B cell (primary cell): ENCODE measurements around the gene TRAPPC12. TPM values are rescaled to one million over a fixed set of nuclear protein-coding genes. Genes with fewer than 3 reads are reported as not detected.

Experiments used
- ATAC-seq: fragments of 200-7000 bp; cut with Tn5 transposase; one replicate; pipeline ENCODE4 v1.10.0; 2021; ENCODE audit warnings: low read depth, mild to moderate bottlenecking, moderate number of reproducible peaks, moderate library complexity
- CTCF ChIA-PET: fragments of 350-600 bp; sonication (Branson Sonifier 250); formaldehyde crosslinking; loops from one replicate; lab custom pipeline; 2021; ENCODE audit warnings: antibody characterized with exemption, inconsistent platforms; lab: Charles Lee
- POLR2A ChIA-PET: fragments of 350-600 bp; sonication (Branson Sonifier 250); formaldehyde crosslinking; loops from one replicate; lab custom pipeline; 2021; ENCODE audit warnings: antibody characterized with exemption; lab: Charles Lee
- DNase-seq: peaks from one replicate; pipeline ENCODE4 v3.0.0; 2013
- H2AFZ ChIP-seq: 2 replicates; pipeline ENCODE4 v1.6.1; 2012; ENCODE audit warnings: mild to moderate bottlenecking, low read depth, low read length; ENCODE audit not compliant: insufficient read depth, poor library complexity, severe bottlenecking
- H3K27ac ChIP-seq, 2 donors: 1 replicate in 1 of 2; 2 replicates in 1 of 2; pipeline ENCODE4 v1.5.1; 2012 to 2013; ENCODE audit warnings: low read length in 2 of 2, mild to moderate bottlenecking in 2 of 2, moderate library complexity in 1 of 2
- H3K27me3 ChIP-seq, 4 experiments: fragments of 200-600 bp in 1 of 4; sonication (generic) in 1 of 4; replicated peaks in 1 of 4; 1 replicate in 2 of 4; 2 replicates in 2 of 4; pipeline versions ENCODE4 v1.6.1 to v1.7.0; 2013 to 2016; ENCODE audit warnings: low read length in 3 of 4, mild to moderate bottlenecking in 2 of 4, mixed read lengths in 1 of 4, moderate library complexity in 1 of 4; ENCODE audit not compliant: insufficient read depth in 4 of 4, control insufficient read depth in 3 of 4; ENCODE audit errors: control extremely low read depth in 1 of 4
- H3K36me3 ChIP-seq, 2 experiments: replicated peaks in 1 of 2; 1 replicate in 1 of 2; 2 replicates in 1 of 2; pipeline versions ENCODE4 v1.6.1 to v1.7.1; 2013; ENCODE audit warnings: low read length in 1 of 2; ENCODE audit not compliant: insufficient read depth in 2 of 2, control insufficient read depth in 1 of 2; ENCODE audit errors: control extremely low read depth in 1 of 2, extremely low read depth in 1 of 2
- H3K4me1 ChIP-seq, 2 donors: fragments of 200-600 bp in 1 of 2; sonication (generic) in 1 of 2; 1 replicate in 1 of 2; 2 replicates in 1 of 2; pipeline versions ENCODE4 v1.5.1 to v1.6.1; 2013 to 2017; ENCODE audit warnings: low read length in 2 of 2; ENCODE audit not compliant: control insufficient read depth in 2 of 2, insufficient read depth in 2 of 2
- H3K4me2 ChIP-seq: replicated peaks from 2 replicates; pipeline ENCODE3; 2012; ENCODE audit warnings: mild to moderate bottlenecking, low read depth, low read length; ENCODE audit not compliant: poor library complexity, severe bottlenecking
- H3K4me3 ChIP-seq, 5 experiments: fragments of 200-600 bp in 1 of 5; sonication (generic) in 1 of 5; 1 replicate in 3 of 5; 2 replicates in 2 of 5; pipeline versions ENCODE4 v1.5.1 to v1.7.0; 2011 to 2016; ENCODE audit warnings: low read length in 4 of 5, mild to moderate bottlenecking in 4 of 5, low read depth in 2 of 5, control low read depth in 1 of 5, moderate library complexity in 1 of 5; ENCODE audit not compliant: insufficient read depth in 1 of 5; ENCODE audit errors: control extremely low read depth in 1 of 5, extremely low read depth in 1 of 5
- H3K79me2 ChIP-seq: fragments of 200-600 bp; sonication (generic); one replicate; pipeline ENCODE4 v1.6.0; 2016; ENCODE audit warnings: low read length; ENCODE audit not compliant: control insufficient read depth, insufficient read depth
- H3K9ac ChIP-seq: fragments of 200-600 bp; sonication (generic); 2 replicates; pipeline ENCODE4 v1.6.1; 2017; ENCODE audit warnings: mild to moderate bottlenecking, low read length, moderate library complexity
- H3K9me3 ChIP-seq, 3 donors: one replicate each; pipeline versions ENCODE4 v1.6.1 to v1.7.1; 2013; ENCODE audit warnings: low read length in 2 of 3; ENCODE audit not compliant: control insufficient read depth in 2 of 3, insufficient read depth in 1 of 3; ENCODE audit errors: control extremely low read depth in 1 of 3
- H4K20me1 ChIP-seq: 2 replicates; pipeline ENCODE4 v1.6.0; 2012; ENCODE audit warnings: mild to moderate bottlenecking, low read length; ENCODE audit not compliant: insufficient read depth, control insufficient read depth, poor library complexity, severe bottlenecking
- H3K27ac Mint-ChIP-seq: one replicate; pipeline ENCODE4 v1.8.0; 2021; ENCODE audit warnings: mixed read lengths
- H3K27me3 Mint-ChIP-seq: one replicate; pipeline ENCODE4 v1.8.0; 2021; ENCODE audit warnings: mixed read lengths
- H3K4me1 Mint-ChIP-seq: one replicate; pipeline ENCODE4 v1.8.0; 2021; ENCODE audit warnings: mixed read lengths
- H3K4me3 Mint-ChIP-seq: one replicate; pipeline ENCODE4 v1.8.0; 2021; ENCODE audit warnings: mixed read lengths
- H3K9me3 Mint-ChIP-seq: one replicate; pipeline ENCODE4 v1.8.0; 2022; ENCODE audit warnings: mixed read lengths; ENCODE audit not compliant: insufficient read depth
- EZH2 ChIP-seq: IDR thresholded peaks from 2 replicates; pipeline ENCODE4 v1.6.1; 2012; ENCODE audit warnings: borderline replicate concordance, low read depth, mild to moderate bottlenecking, moderate library complexity, low read length; ENCODE audit not compliant: insufficient read depth, poor library complexity, severe bottlenecking
- WGBS: methylation state at CpG from one replicate; pipeline ENCODE4 v1.1.5; 2013; ENCODE audit warnings: missing lambda C conversion rate; ENCODE audit not compliant: insufficient coverage; 5-methylcytosine and 5-hydroxymethylcytosine counted together
- intact Hi-C: fragments of 100-400 bp; cut with micrococcal nuclease; formaldehyde crosslinking; loops from one replicate; pipeline ENCODE4 v1.10.0; 2022
- polyA plus RNA-seq: library from polyadenylated mRNA; depleted of rRNA; stranded (reverse); fragments of >200 nt; gene quantifications from 2 replicates; pipeline ENCODE4 v1.2.3, GENCODE V29; 2012
- total RNA-seq, 2 donors: library from RNA; stranded (reverse); fragments of 120-200 nt in 1 of 2; gene quantifications; 1 replicate in 1 of 2; 2 replicates in 1 of 2; pipeline versions ENCODE4 v1.2.3 to v1.2.4, GENCODE V29; 2013 to 2022
- TF ChIP-seq, protein P1 (sequence below): fragments of 200-600 bp; IDR thresholded peaks from one replicate; pipeline ENCODE4 v1.8.0; 2022; ENCODE audit warnings: antibody characterized with exemption, mild to moderate bottlenecking

TRAPPC12 gene
- total and polyA plus RNA-seq, 2 donors (not counting 1 experiment from before 2014, with no cell fraction given): 80.9 to 151 TPM

- intact Hi-C loops: no loop called here
- H3K9me3 Mint-ChIP-seq: no peaks in the 10 kb centered on the region
- H3K4me1 Mint-ChIP-seq: peaks cover 8% of the 10 kb centered on the region
- Histone ChIP-seq H2AFZ (no peak overlapping the region), H3K9ac (no peak overlapping the region), H3K27me3 (no peaks in the 10 kb centered on the region), H3K36me3 (peaks cover 2 to 31% of the 10 kb centered on the region in 2 experiments), H3K4me2 (no peak overlapping the region), H3K4me1 (no peaks in the 10 kb centered on the region), H4K20me1 (peaks cover 19% of the 10 kb centered on the region), H3K27ac (no peak overlapping the region), H3K9me3 (no peaks in the 10 kb centered on the region), H3K4me3 (no peak overlapping the region), H3K79me2 (peaks cover 14% of the 10 kb centered on the region)
- no peak overlapping the region for H3K4me3 Mint-ChIP-seq
- ChIA-PET POLR2A (no interaction called here), CTCF (interaction anchor here (0.7 to 4.3 kb wide), 2 partner anchors 18 to 20 kb away, joined by 3 to 25 read pairs; no protein-coding TSS in a partner anchor)
- ATAC-seq (no peak), DNase-seq (no peak)
- TF ChIP-seq, protein P1, sequence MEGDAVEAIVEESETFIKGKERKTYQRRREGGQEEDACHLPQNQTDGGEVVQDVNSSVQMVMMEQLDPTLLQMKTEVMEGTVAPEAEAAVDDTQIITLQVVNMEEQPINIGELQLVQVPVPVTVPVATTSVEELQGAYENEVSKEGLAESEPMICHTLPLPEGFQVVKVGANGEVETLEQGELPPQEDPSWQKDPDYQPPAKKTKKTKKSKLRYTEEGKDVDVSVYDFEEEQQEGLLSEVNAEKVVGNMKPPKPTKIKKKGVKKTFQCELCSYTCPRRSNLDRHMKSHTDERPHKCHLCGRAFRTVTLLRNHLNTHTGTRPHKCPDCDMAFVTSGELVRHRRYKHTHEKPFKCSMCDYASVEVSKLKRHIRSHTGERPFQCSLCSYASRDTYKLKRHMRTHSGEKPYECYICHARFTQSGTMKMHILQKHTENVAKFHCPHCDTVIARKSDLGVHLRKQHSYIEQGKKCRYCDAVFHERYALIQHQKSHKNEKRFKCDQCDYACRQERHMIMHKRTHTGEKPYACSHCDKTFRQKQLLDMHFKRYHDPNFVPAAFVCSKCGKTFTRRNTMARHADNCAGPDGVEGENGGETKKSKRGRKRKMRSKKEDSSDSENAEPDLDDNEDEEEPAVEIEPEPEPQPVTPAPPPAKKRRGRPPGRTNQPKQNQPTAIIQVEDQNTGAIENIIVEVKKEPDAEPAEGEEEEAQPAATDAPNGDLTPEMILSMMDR: no peak
- TF ChIP-seq EZH2: no peak
- no peak overlapping the region for H3K27ac Mint-ChIP-seq
- no peaks in the 10 kb centered on the region for H3K27me3 Mint-ChIP-seq
Observed at GRCh38 chr2:3441465-3441864, 62.0 kb downstream of the TRAPPC12 start.

- Histone ChIP-seq H3K27ac (no peak overlapping the region), H3K4me3 (no peak overlapping the region), H4K20me1 (peaks cover 19% of the 10 kb centered on the region), H3K4me2 (no peak overlapping the region), H3K36me3 (peaks cover 2 to 35% of the 10 kb centered on the region in 2 experiments), H3K27me3 (no peaks in the 10 kb centered on the region), H3K79me2 (peaks cover 14% of the 10 kb centered on the region), H3K9me3 (no peaks in the 10 kb centered on the region), H3K4me1 (no peaks in the 10 kb centered on the region), H2AFZ (no peak overlapping the region), H3K9ac (no peak overlapping the region)
- intact Hi-C loops: no loop called here
- Mint-ChIP-seq H3K9me3 (no peaks in the 10 kb centered on the region), H3K27ac (no peak overlapping the region), H3K4me3 (no peak overlapping the region), H3K4me1 (peaks cover 8% of the 10 kb centered on the region), H3K27me3 (no peaks in the 10 kb centered on the region)
- CTCF ChIA-PET: interaction anchor here (0.7 to 4.3 kb wide), 2 partner anchors 18 to 21 kb away, joined by 3 to 25 read pairs; no protein-coding TSS in a partner anchor
- TF ChIP-seq, protein P1: no peak
- TF ChIP-seq EZH2: no peak
- ATAC-seq: no peak
- DNase-seq: no peak
- WGBS: 80% methylated on average over 3 of the region's 6 CpGs
- POLR2A ChIA-PET: no interaction called here
Observed at GRCh38 chr2:3442185-3442584, 62.7 kb downstream of the TRAPPC12 start.
